SH-SY5Y (cell line): ENCODE data around the gene LRIG2.

Experiments used
- GATA2 ChIP-seq: IDR thresholded peaks from 2 replicates; pipeline ENCODE4 v1.6.1; 2011; ENCODE audit warnings: mild to moderate bottlenecking, low read depth, low read length
- GATA3 ChIP-seq: IDR thresholded peaks from 2 replicates; pipeline ENCODE4 v1.6.1; 2011; ENCODE audit warnings: low read depth, mild to moderate bottlenecking, low read length, moderate library complexity

GRCh38 chr1:113178522-113178921 lies 105.5 kb downstream of the LRIG2 start:
- TF ChIP-seq GATA3 (no peak), GATA2 (no peak)
